NB4 (cell line): Measurements from ENCODE around the gene CCND1.
A peak's percentile ranks its signal among the peaks of the same experiment; 100 is the strongest.

Experiments used
- DNase-seq: peaks from one replicate; pipeline ENCODE4 v3.0.0; 2010; ENCODE audit warnings: low read depth
- H3K4me3 ChIP-seq: one replicate; pipeline ENCODE4 v1.5.1; 2011; ENCODE audit warnings: mild to moderate bottlenecking, low read depth, low read length, moderate library complexity
- MYC ChIP-seq: IDR thresholded peaks from 2 replicates; pipeline ENCODE4 v1.6.1; 2011; ENCODE audit warnings: low read depth, low read length
- POLR2A ChIP-seq: IDR thresholded peaks from 2 replicates; pipeline ENCODE4 v1.6.1; 2011; ENCODE audit warnings: mild to moderate bottlenecking; ENCODE audit not compliant: insufficient read length; ENCODE audit errors: extremely low read depth
- TF ChIP-seq, protein P1 (sequence below): IDR thresholded peaks from one replicate; pipeline ENCODE4 v1.5.1; 2012; ENCODE audit warnings: low read depth, low read length
- TF ChIP-seq, protein P2 (sequence below): IDR thresholded peaks from 2 replicates; pipeline ENCODE4 v1.6.1; 2011; ENCODE audit warnings: low read depth, low read length

Gene CCND1

DNA sequence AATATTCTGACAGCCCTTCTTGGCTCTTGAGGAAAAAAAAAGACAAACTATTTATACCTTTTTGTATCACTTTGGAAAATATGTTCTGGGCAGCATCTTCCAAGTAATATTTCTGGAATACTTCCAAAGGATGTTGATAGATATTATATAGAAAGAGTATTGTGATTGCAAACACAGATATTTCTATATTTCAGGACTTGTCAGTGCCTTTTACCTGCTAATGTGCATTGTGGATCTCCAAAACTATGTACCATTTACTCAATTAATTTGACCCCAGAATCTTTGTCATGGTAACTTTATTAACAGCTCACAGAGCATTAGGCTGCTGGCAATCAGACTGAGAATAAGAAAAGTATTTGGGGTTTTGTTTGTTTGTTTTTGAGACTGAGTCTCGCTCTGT lies 16.7 kb upstream of the CCND1 start:
- DNase-seq, result no peak
- TF ChIP-seq, protein P1, sequence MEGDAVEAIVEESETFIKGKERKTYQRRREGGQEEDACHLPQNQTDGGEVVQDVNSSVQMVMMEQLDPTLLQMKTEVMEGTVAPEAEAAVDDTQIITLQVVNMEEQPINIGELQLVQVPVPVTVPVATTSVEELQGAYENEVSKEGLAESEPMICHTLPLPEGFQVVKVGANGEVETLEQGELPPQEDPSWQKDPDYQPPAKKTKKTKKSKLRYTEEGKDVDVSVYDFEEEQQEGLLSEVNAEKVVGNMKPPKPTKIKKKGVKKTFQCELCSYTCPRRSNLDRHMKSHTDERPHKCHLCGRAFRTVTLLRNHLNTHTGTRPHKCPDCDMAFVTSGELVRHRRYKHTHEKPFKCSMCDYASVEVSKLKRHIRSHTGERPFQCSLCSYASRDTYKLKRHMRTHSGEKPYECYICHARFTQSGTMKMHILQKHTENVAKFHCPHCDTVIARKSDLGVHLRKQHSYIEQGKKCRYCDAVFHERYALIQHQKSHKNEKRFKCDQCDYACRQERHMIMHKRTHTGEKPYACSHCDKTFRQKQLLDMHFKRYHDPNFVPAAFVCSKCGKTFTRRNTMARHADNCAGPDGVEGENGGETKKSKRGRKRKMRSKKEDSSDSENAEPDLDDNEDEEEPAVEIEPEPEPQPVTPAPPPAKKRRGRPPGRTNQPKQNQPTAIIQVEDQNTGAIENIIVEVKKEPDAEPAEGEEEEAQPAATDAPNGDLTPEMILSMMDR, result no peak
- no peak for TF ChIP-seq MYC
- TF ChIP-seq, protein P2, sequence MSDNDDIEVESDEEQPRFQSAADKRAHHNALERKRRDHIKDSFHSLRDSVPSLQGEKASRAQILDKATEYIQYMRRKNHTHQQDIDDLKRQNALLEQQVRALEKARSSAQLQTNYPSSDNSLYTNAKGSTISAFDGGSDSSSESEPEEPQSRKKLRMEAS, result no peak
- no peak for TF ChIP-seq POLR2A
- H3K4me3 ChIP-seq, result no peak overlapping the region

DNA sequence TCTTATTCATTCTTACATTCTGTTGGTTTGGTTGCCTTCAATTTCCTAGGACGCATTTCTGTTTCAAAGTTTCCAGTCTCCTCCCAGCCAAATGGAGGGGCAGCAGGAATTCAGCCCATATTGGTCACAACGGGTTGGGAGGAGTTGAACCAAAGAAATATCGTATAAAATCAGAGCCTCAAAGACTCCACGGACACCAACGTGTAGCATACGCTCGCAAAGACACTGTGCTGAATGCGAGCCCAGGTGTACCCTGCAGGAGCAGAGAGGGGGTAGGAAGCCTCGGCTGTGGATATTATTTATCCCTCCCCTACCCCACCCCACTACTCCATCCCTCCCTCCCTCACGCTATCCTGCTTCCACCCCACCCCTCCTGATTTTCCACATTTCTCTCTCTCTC lies 15.5 kb upstream of the CCND1 start:
- no peak for TF ChIP-seq MYC
- DNase-seq, result no peak
- H3K4me3 ChIP-seq, result no peak overlapping the region

DNA sequence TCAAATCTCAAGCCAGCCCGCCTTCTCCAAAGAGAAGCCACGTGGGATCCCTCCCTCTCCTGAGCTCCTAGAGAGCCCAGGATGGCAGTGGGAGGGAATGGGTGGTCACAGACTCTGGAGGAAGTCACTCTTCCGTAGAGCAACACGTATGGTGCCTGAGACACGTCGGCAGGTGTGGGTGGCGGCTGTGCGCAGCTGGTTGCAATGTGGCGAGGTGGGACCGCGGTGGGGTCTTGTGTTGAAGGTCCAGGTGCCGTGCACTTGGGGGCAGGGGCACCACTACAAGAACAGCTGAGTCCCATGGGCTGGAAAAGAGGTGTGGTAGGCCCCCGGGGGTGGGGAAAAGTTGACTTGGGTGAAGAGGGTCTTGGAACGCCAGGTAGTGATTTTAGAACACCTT lies 13.4 kb upstream of the CCND1 start:
- no peak overlapping the region for H3K4me3 ChIP-seq
- TF ChIP-seq POLR2A (no peak), MYC (no peak)
- TF ChIP-seq, protein P1, result no peak
- TF ChIP-seq, protein P2, result no peak
- no peak for DNase-seq

DNA sequence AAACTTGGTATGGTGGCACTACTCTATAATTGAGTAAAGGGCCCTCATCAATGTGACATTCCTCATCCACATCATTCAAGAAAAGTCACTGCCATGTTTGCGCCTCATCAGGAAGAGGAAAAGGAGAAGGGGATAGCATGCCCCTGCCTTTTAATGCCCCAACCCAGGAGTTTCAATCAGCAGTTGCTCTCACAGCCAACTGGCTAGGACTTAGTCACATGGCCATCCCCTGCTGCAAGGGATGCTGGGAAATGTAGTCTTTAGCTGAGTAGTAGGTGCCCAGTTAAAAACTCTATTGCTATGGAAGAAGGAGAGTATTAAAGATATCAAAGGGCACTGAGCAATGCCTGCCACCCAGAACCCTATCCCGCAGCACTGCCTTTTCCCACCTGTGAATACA lies 10.9 kb upstream of the CCND1 start:
- H3K4me3 ChIP-seq, result no peak overlapping the region
- TF ChIP-seq POLR2A, result no peak
- TF ChIP-seq, protein P2, result peak; percentile 56
- DNase-seq, result peak; percentile 36

DNA sequence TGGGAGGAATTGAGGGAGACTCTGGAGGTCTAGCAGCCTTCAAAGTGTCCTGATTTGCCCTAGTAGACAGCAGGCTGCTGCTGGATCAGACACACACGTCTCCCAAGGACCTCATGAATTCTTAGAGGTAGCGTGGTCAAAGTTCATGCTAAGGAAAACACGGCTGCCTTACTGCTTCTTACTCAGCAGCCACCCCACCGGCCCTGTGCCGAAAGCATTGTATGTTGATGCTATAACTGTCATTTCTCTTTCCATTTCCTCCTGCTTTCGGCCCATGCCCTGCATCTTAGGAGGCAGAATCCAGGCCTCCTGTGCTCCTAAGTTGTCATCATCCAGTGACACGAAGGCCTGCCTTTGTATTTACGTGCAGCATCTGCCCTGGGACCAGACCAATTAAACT lies 10.5 kb upstream of the CCND1 start:
- H3K4me3 ChIP-seq, result no peak overlapping the region
- no peak for TF ChIP-seq POLR2A
- no peak for DNase-seq

DNA sequence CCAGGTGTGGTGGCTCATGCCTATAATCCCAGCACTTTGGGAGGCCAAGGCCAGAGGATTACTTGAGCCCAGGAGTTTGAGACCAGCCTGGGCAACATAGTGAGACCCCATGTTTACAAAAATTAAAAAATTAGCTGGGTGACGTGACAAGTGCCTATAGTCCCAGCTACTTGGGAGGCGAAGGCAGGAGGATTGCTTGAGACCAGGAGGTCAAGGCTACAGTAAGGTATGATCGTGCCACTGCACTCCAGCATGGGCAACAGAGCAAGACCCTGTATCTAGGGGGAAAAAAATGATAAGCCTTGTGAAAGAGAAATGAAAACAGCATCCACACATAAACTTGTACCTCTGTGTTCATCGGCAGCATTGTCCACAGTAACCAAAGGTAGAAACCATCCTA lies 8.1 kb upstream of the CCND1 start:
- DNase-seq, result no peak
- no peak overlapping the region for H3K4me3 ChIP-seq
- no peak for TF ChIP-seq POLR2A
- TF ChIP-seq, protein P1, result no peak
- TF ChIP-seq, protein P2, result no peak
- TF ChIP-seq MYC, result no peak

DNA sequence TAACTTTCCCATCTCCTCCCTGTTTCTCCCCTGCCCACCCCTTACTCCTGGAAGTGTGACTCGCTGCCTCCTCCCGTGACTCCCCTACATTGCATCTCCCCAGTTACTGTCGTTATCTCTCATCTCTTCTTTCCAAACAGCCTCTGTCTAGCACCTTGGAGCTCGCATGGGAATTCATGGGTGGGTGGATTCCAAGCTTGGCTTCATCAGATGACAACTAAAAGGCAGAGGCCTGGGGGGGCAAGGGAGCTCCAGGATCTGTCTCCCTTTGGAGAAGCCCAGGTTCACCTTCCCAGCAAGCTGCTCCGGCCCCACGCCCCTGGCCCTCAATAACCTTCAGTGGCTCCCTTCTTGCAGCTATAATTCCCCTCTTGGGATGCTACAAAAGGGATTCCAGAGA lies 6.9 kb upstream of the CCND1 start:
- no peak overlapping the region for H3K4me3 ChIP-seq
- no peak for DNase-seq
- TF ChIP-seq MYC, result no peak
- TF ChIP-seq, protein P1, result no peak
- TF ChIP-seq, protein P2, result no peak
- no peak for TF ChIP-seq POLR2A

DNA sequence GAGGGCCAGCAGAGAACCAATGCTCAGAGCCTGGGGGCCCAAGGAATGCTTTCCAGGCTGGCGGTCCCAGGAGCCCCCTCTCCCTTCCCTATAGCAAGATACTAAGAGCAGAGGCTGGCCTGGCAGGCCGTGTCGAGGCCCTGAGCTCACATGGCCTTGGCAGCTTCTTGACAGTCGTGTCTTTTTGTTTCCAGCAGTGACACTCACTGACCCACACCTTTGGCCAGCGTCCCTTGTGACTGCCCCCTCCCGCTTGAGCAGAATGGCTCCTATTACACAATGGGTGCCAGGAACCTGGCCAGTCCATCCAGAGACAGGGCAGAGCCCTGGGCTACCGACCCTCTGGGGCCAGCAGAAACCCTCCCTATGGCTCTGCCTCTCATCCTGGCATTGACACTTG lies 6.4 kb upstream of the CCND1 start:
- TF ChIP-seq, protein P2, result no peak
- TF ChIP-seq MYC (no peak), POLR2A (no peak)
- TF ChIP-seq, protein P1, result no peak
- no peak overlapping the region for H3K4me3 ChIP-seq
- no peak for DNase-seq
